HCT116 (cell line): ENCODE data around the gene LIPN. TPM values are rescaled to one million over a fixed set of nuclear protein-coding genes. Genes with fewer than 3 reads are reported as not detected.

Experiments
- ATAC-seq: fragments of 200-7000 bp; cut with Tn5 transposase; 2 replicates; pipeline ENCODE4 v1.9.1; 2020; ENCODE audit warnings: mild to moderate bottlenecking, moderate library complexity
- BruUV-seq: library from RNA; stranded (reverse); fragments of 400-500 nt; replicated peaks from 2 replicates; lab custom pipeline; 2021; lab: Mats Ljungman, UMichigan
- CTCF ChIA-PET: fragments of 300-600 bp; sonication (Branson Sonifier 250); formaldehyde crosslinking; loops from one replicate; lab custom pipeline; 2021; ENCODE audit warnings: antibody characterized with exemption; lab: Charles Lee
- POLR2A ChIA-PET: fragments of 300-600, 350-600 bp; sonication (Branson Sonifier 250); formaldehyde crosslinking; loops from one replicate; lab custom pipeline; 2021; ENCODE audit warnings: antibody characterized with exemption; lab: Charles Lee
- RAD21 ChIA-PET, 2 experiments: fragments of 300-600 bp; sonication (Branson Sonifier 250); formaldehyde crosslinking; loops; one replicate each; lab custom pipeline; 2023; ENCODE audit warnings: low total read pairs in 2 of 2; ENCODE audit not compliant: uncharacterized antibody in 2 of 2, unreplicated experiment in 2 of 2, low non-redundant PET in 1 of 2; lab: Charles Lee
- DNase-seq: peaks from one replicate; pipeline ENCODE4 v3.0.0-alpha.2; 2010; ENCODE audit warnings: low read depth, low spot score
- H2AFZ ChIP-seq: fragments of 200-600 bp; shearing (Covaris generic), sonication (generic); 2 replicates; pipeline ENCODE4 v1.6.1; 2017; ENCODE audit warnings: low read depth, mixed run types, mixed read lengths, antibody characterized with exemption, low read length; ENCODE audit not compliant: poor library complexity, severe bottlenecking
- H3K27ac ChIP-seq: 2 replicates; pipeline ENCODE4 v1.5.1; 2012; ENCODE audit warnings: low read depth, low read length
- H3K27me3 ChIP-seq: fragments of 200-600 bp; sonication (generic); 2 replicates; pipeline ENCODE4 v1.6.1; 2016; ENCODE audit warnings: mixed run types, low read length, mixed read lengths; ENCODE audit not compliant: insufficient read depth
- H3K36me3 ChIP-seq, 2 experiments: fragments of 200-500 bp in 1 of 2; fragments of 200-600 bp in 1 of 2; sonication (Bioruptor generic) in 1 of 2; sonication (generic) in 1 of 2; 2 replicates each; pipeline versions ENCODE4 v1.5.1 to v1.6.1; 2014 to 2016; ENCODE audit warnings: low read length in 2 of 2, inconsistent platforms in 1 of 2, mixed read lengths in 1 of 2, mixed run types in 1 of 2; ENCODE audit not compliant: insufficient read depth in 2 of 2, control insufficient read depth in 1 of 2
- H3K4me1 ChIP-seq, 2 experiments: fragments of 200-600 bp in 1 of 2; sonication (generic) in 1 of 2; 2 replicates each; pipeline versions ENCODE4 v1.5.1 to v1.6.1; 2012 to 2017; ENCODE audit warnings: low read length in 2 of 2, inconsistent platforms in 1 of 2, mild to moderate bottlenecking in 1 of 2, mixed read lengths in 1 of 2, mixed run types in 1 of 2, moderate library complexity in 1 of 2; ENCODE audit not compliant: insufficient read depth in 2 of 2, control insufficient read depth in 1 of 2
- H3K4me2 ChIP-seq: fragments of 200-600 bp; sonication (generic); 2 replicates; pipeline ENCODE4 v1.6.1; 2017; ENCODE audit warnings: mixed run types, low read length, mixed read lengths
- H3K4me3 ChIP-seq, 2 experiments: fragments of 200-600 bp in 1 of 2; sonication (generic) in 1 of 2; replicated peaks in 1 of 2; 2 replicates each; pipeline ENCODE4 v1.5.1; 2011 to 2016; ENCODE audit warnings: low read length in 2 of 2, control low read depth in 1 of 2, low read depth in 1 of 2, mild to moderate bottlenecking in 1 of 2, mixed read lengths in 1 of 2, mixed run types in 1 of 2
- H3K79me2 ChIP-seq: fragments of 200-600 bp; sonication (generic); 2 replicates; pipeline ENCODE4 v1.6.1; 2017; ENCODE audit warnings: mild to moderate bottlenecking, mixed run types, low read length, moderate library complexity, mixed read lengths; ENCODE audit not compliant: insufficient read depth
- H3K9ac ChIP-seq: fragments of 200-600 bp; sonication (generic); 2 replicates; pipeline ENCODE4 v1.6.1; 2016; ENCODE audit warnings: low read length, mixed read lengths
- H3K9me2 ChIP-seq: fragments of 200-600 bp; sonication (generic), shearing (Covaris generic); 2 replicates; pipeline ENCODE4 v1.6.1; 2017; ENCODE audit warnings: mixed run types, mild to moderate bottlenecking, moderate library complexity; ENCODE audit not compliant: insufficient read depth
- H3K9me3 ChIP-seq, 2 experiments: fragments of 200-500 bp in 1 of 2; fragments of 200-600 bp in 1 of 2; sonication (Bioruptor generic) in 1 of 2; sonication (generic) in 1 of 2; 2 replicates each; pipeline ENCODE4 v1.6.1; 2014 to 2017; ENCODE audit warnings: low read length in 2 of 2, mixed read lengths in 2 of 2, inconsistent platforms in 1 of 2, low read depth in 1 of 2, mild to moderate bottlenecking in 1 of 2, mixed run types in 1 of 2, moderate library complexity in 1 of 2; ENCODE audit not compliant: control insufficient read depth in 1 of 2, insufficient read depth in 1 of 2
- H4K20me1 ChIP-seq: fragments of 200-600 bp; sonication (generic), shearing (Covaris generic); 2 replicates; pipeline ENCODE4 v1.6.1; 2017; ENCODE audit warnings: mixed run types, mild to moderate bottlenecking, moderate library complexity; ENCODE audit not compliant: insufficient read depth
- CEBPB ChIP-seq: IDR thresholded peaks from 2 replicates; pipeline ENCODE4 v1.6.1; 2012; ENCODE audit warnings: low read depth
- EZH2 ChIP-seq: fragments of 200-600 bp; sonication (generic); IDR thresholded peaks from 2 replicates; pipeline ENCODE4 v1.6.1; 2017; ENCODE audit warnings: antibody characterized with exemption, mixed run types
- FOSL1 ChIP-seq: IDR thresholded peaks from 2 replicates; pipeline ENCODE4 v1.6.1; 2012; ENCODE audit warnings: low read depth
- POLR2A ChIP-seq: IDR thresholded peaks from 2 replicates; pipeline ENCODE4 v1.7.0; 2011; ENCODE audit warnings: borderline replicate concordance; ENCODE audit not compliant: insufficient read depth, insufficient read length; ENCODE audit errors: extremely low read depth
- POLR2AphosphoS5 ChIP-seq: IDR thresholded peaks from 2 replicates; pipeline ENCODE4 v1.6.1; 2011; ENCODE audit warnings: mild to moderate bottlenecking, low read depth, low read length, moderate library complexity
- REST ChIP-seq: IDR thresholded peaks from 2 replicates; pipeline ENCODE4 v1.6.1; 2012; ENCODE audit warnings: low read depth
- SP1 ChIP-seq: IDR thresholded peaks from 2 replicates; pipeline ENCODE4 v1.6.1; 2012; ENCODE audit warnings: low read depth
- TCF7L2 ChIP-seq: IDR thresholded peaks from 2 replicates; pipeline ENCODE4 v1.7.0; 2011; ENCODE audit warnings: borderline replicate concordance, inconsistent platforms; ENCODE audit not compliant: insufficient read depth, insufficient read length; ENCODE audit errors: extremely low read depth
- YY1 ChIP-seq: IDR thresholded peaks from 2 replicates; pipeline ENCODE4 v1.6.1; 2011; ENCODE audit warnings: low read length, low read depth, moderate library complexity, mild to moderate bottlenecking; ENCODE audit not compliant: insufficient replicate concordance; ENCODE audit errors: extremely low read depth
- ZBTB33 ChIP-seq: IDR thresholded peaks from 2 replicates; pipeline ENCODE4 v1.6.1; 2011; ENCODE audit warnings: mild to moderate bottlenecking, low read length, moderate library complexity; ENCODE audit not compliant: insufficient replicate concordance; ENCODE audit errors: extremely low read depth
- ZFX ChIP-seq: fragments of 450-650 bp; IDR thresholded peaks from 2 replicates; pipeline ENCODE4 v1.6.1; 2017
- intact Hi-C: fragments of 100-400 bp; cut with micrococcal nuclease; formaldehyde crosslinking; loops from 2 replicates; pipeline ENCODE4 v1.10.0; 2022
- total RNA-seq: library from RNA; stranded (reverse); gene quantifications from one replicate; pipeline ENCODE4 v1.2.1, GENCODE V29; 2021; ENCODE audit not compliant: unreplicated experiment

The LIPN gene
- total RNA-seq, 1 experiment from 2014 or later, result not detected

- H3K9me3 ChIP-seq, result no peaks in the 10 kb centered on the region
- RAD21 ChIA-PET, result no interaction called here
- TF ChIP-seq YY1, result no peak
- no peak for TF ChIP-seq EZH2
- no peak for TF ChIP-seq TCF7L2
- TF ChIP-seq ZFX, result no peak
- no peak for TF ChIP-seq FOSL1
- TF ChIP-seq CEBPB, result no peak
- no peak for TF ChIP-seq POLR2A
- TF ChIP-seq REST, result no peak
- TF ChIP-seq POLR2AphosphoS5, result no peak
- TF ChIP-seq SP1, result no peak
- TF ChIP-seq ZBTB33, result no peak
- TF ChIP-seq, all 23 proteins: peak for 0
Observed at GRCh38 chr10:88828310-88828709, 68.5 kb downstream of the LIPN start.

More at GRCh38 chr10:88828310-88828709, 68.5 kb downstream of the LIPN start:
- Histone ChIP-seq H3K9ac (no peak overlapping the region), H2AFZ (no peak overlapping the region), H3K4me1 (peaks cover 3 to 6% of the 10 kb centered on the region in 2 experiments; a peak in 1 of 4 replicates), H4K20me1 (no peaks in the 10 kb centered on the region), H3K9me2 (no peaks in the 10 kb centered on the region), H3K4me3 (no peak overlapping the region), H3K4me2 (no peak overlapping the region), H3K27ac (no peak overlapping the region), H3K36me3 (no peaks in the 10 kb centered on the region), H3K79me2 (no peaks in the 10 kb centered on the region), H3K27me3 (no peaks in the 10 kb centered on the region)
- ChIA-PET CTCF (interaction anchor here (1.4 kb wide), 1 partner anchor 106 kb away, joined by 5 read pairs; no protein-coding TSS in a partner anchor), POLR2A (no interaction called here)
- BruUV-seq, result no TSS peak
- DNase-seq, result no peak
- ATAC-seq, result no peak
- intact Hi-C loops, result no loop called here

Other genes with a start within 250 kb of the LIPN start
- gene RNLS, start 176.7 kb upstream of the LIPN start, total RNA-seq, result not detected
- not detected for gene LIPJ, start 173.3 kb upstream of the LIPN start, total RNA-seq
- gene LIPF, start 95.6 kb upstream of the LIPN start, total RNA-seq, result not detected
- not detected for gene LIPK, start 53.8 kb upstream of the LIPN start, total RNA-seq
- not detected for gene LIPM, start 42.7 kb downstream of the LIPN start, total RNA-seq
- 2.3 TPM for gene ANKRD22, start 91.8 kb downstream of the LIPN start, total RNA-seq
- gene STAMBPL1, start 120.2 kb downstream of the LIPN start, total RNA-seq, result 11.0 TPM
- 9.4 TPM for gene ACTA2, start 192.8 kb downstream of the LIPN start, total RNA-seq
- gene FAS, start 230.8 kb downstream of the LIPN start, total RNA-seq, result 9.3 TPM